ENCODE measurements around the gene EPB41L4B. TPM values are rescaled to one million over a fixed set of nuclear protein-coding genes. Genes with fewer than 3 reads are reported as not detected.

Gene EPB41L4B
- total RNA-seq, 4 donors from 2014 or later = 56.4 to 72.7 (median 71.0) TPM

DNA sequence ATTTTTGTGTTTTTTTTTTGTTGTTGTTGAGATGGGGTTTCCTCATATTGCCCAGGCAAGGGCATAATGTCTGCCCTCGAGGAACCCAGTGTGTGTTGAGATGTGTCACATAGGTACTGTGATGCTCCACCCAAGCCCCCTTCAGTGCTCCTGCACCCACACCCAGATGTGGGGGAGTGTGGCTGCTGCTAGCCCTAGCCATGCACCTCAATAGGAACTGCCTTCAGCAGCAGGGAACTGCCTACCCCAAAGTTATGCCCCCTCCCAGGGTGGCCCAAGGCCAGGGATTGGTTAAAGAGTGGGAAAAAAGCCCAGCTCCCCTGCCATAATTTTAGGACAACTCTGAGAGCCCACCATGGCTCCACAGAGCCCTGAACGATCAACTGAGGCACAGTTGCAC lies 33.3 kb upstream of the EPB41L4B start:
- WGBS, 2 donors = 68 to 74% methylated on average over 2 of the region's 2 CpGs
- intact Hi-C loops (cut with DNase I) = no loop called here
- no peak for TF ChIP-seq POLR2A (IDR thresholded peaks at IDR 0.05)
- TF ChIP-seq, protein P1, sequence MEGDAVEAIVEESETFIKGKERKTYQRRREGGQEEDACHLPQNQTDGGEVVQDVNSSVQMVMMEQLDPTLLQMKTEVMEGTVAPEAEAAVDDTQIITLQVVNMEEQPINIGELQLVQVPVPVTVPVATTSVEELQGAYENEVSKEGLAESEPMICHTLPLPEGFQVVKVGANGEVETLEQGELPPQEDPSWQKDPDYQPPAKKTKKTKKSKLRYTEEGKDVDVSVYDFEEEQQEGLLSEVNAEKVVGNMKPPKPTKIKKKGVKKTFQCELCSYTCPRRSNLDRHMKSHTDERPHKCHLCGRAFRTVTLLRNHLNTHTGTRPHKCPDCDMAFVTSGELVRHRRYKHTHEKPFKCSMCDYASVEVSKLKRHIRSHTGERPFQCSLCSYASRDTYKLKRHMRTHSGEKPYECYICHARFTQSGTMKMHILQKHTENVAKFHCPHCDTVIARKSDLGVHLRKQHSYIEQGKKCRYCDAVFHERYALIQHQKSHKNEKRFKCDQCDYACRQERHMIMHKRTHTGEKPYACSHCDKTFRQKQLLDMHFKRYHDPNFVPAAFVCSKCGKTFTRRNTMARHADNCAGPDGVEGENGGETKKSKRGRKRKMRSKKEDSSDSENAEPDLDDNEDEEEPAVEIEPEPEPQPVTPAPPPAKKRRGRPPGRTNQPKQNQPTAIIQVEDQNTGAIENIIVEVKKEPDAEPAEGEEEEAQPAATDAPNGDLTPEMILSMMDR (IDR thresholded peaks at IDR 0.05) = no peak

DNA sequence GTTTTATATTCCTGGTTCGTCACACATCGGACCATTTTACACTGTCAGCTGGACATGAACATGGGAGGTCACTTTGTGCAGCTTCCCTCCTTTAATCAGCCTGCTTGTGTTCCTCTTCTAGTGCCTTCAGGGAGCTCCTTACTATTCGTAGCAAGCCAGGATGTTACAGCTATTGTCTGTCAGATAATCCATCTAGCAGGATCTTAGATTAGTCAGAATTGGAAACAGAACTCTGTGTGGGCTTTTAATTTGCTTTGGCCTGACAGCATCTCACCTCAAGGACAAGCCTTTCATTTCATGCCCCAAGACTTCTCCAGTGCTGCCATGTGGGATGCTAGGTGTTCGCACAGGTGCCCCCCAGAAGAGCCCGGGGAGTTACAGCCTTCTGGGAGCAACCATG lies 30.2 kb upstream of the EPB41L4B start:
- Histone ChIP-seq H3K27me3 (no peaks in the 10 kb centered on the region), H3K9me3 (no peaks in the 10 kb centered on the region), H3K27ac (no peak overlapping the region), H3K4me1 (peaks cover 2% of the 10 kb centered on the region in 2 donors), H3K4me3 (replicated peaks in 1 of 3) (no peak overlapping the region), H3K36me3 (no peaks in the 10 kb centered on the region)
- WGBS, 2 donors = 81 to 82% methylated on average over 5 of the region's 5 CpGs
- intact Hi-C loops (cut with DNase I) = no loop called here
- TF ChIP-seq, protein P1 (IDR thresholded peaks at IDR 0.05) = no peak
- no peak for TF ChIP-seq POLR2A (IDR thresholded peaks at IDR 0.05)
- DNase-seq = no peak

More for the DNA sequence above, 33.3 kb upstream of the EPB41L4B start:
- Histone ChIP-seq H3K4me1 (no peaks in the 10 kb centered on the region), H3K4me3 (replicated peaks in 1 of 3) (no peak overlapping the region), H3K27me3 (no peaks in the 10 kb centered on the region), H3K9me3 (no peaks in the 10 kb centered on the region), H3K27ac (no peak overlapping the region), H3K36me3 (no peaks in the 10 kb centered on the region)
- DNase-seq = no peak

DNA sequence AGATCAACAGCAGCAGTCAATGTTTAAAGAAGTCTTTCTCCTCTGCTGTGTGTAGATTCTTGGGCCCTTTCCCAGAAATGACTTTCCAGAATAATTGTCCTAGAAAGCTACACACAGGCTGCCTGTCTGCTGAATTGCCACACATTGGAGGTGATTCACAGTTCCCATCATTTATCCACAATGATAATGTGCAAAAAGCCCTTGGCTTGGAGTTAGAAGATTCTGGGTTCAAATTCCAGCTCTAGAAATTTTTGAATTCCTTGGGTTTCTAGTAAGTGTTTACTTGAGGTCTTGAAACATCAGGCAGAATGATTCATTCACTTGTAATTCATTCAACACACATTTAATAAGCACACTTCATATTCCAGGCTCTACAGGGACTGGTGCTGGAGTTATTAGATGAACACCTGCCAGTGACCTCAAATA lies 28.6 kb upstream of the EPB41L4B start:
- intact Hi-C loops (cut with DNase I) = no loop called here
- TF ChIP-seq POLR2A (IDR thresholded peaks at IDR 0.05) = no peak
- TF ChIP-seq, protein P1 (IDR thresholded peaks at IDR 0.05) = no peak
- no peak overlapping the region for H3K27ac ChIP-seq

DNA sequence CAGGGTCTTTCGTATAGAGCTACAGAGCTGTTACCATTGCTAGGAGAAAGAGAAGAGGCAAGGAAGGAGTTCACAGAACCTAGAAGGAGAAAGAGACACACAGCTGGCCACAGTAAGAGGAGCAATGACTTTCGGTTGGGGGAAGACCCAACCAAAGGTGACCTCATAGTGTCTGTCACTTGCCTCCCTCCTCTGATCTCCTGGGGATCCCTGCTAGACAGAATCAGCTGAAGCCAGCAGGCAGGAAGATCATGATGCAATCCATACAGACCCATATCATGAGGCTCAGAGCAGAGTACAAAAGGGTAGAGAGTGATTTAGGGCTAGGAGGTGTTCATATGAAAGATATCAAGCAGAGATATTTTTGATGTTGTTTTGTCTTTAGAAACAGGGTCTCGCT lies 26.0 kb upstream of the EPB41L4B start:
- H3K4me1 ChIP-seq = peaks cover 11 to 16% of the 10 kb centered on the region in 2 donors
- DNase-seq = no peak
- WGBS, 2 donors = 89 to 92% methylated on average over 3 of the region's 3 CpGs
- no peaks in the 10 kb centered on the region for H3K27me3 ChIP-seq
- no peaks in the 10 kb centered on the region for H3K36me3 ChIP-seq
- no peak overlapping the region for H3K27ac ChIP-seq
- H3K4me3 ChIP-seq (replicated peaks in 1 of 3) = no peak overlapping the region
- intact Hi-C loops (cut with DNase I) = no loop called here
- TF ChIP-seq POLR2A (IDR thresholded peaks at IDR 0.05) = no peak
- TF ChIP-seq, protein P1 (IDR thresholded peaks at IDR 0.05) = no peak
- H3K9me3 ChIP-seq = no peaks in the 10 kb centered on the region

More for the DNA sequence above, 28.6 kb upstream of the EPB41L4B start:
- H3K36me3 ChIP-seq = no peaks in the 10 kb centered on the region
- H3K27me3 ChIP-seq = no peaks in the 10 kb centered on the region
- no peaks in the 10 kb centered on the region for H3K9me3 ChIP-seq
- no peak for DNase-seq
- H3K4me1 ChIP-seq = peaks cover 11 to 12% of the 10 kb centered on the region in 2 donors
- no peak overlapping the region for H3K4me3 ChIP-seq (replicated peaks in 1 of 3)

DNA sequence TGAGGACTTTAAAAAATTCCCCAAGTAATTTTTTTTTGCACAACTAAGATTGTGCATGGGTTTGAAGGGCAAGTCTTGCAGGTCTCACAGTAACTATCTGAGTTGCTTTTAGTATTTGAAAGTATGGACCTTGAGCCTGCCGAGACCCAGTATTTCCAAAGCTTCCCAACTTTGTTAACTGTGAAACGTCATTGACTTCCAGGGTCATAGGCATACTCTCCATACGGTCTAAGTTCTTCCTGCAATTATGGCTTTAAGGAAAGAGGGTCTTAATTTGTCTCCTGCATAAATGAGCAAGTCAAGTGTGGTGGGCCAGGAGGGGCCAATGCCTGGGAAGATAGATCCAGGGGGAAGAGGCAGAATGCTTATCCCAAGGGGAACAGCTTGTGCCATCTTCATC lies 24.0 kb upstream of the EPB41L4B start:
- Histone ChIP-seq H3K4me3 (replicated peaks in 1 of 3) (no peak overlapping the region), H3K27ac (peak overlapping the region; percentile 62 to 86 (median 84)), H3K27me3 (no peaks in the 10 kb centered on the region), H3K36me3 (no peaks in the 10 kb centered on the region), H3K9me3 (no peaks in the 10 kb centered on the region), H3K4me1 (peaks cover 24% of the 10 kb centered on the region in 2 donors)
- DNase-seq = no peak
- WGBS, 2 donors = 69 to 75% methylated on average over 3 of the region's 3 CpGs
- no peak for TF ChIP-seq POLR2A (IDR thresholded peaks at IDR 0.05)
- TF ChIP-seq, protein P1 (IDR thresholded peaks at IDR 0.05) = no peak
- intact Hi-C loops (cut with DNase I) = no loop called here

Measured in thyroid gland (tissue), 4 donors.